Glomerular visceral epithelial cell (primary cell): ENCODE measurements around the gene RASSF1.
"Not testable (repeated sequence)": the region's sequence is repeated elsewhere in the genome, so short reads cannot be mapped to it uniquely, and the experiment has no call there.

Source experiments
- DNase-seq: peaks from one replicate; pipeline ENCODE4 v3.0.0-alpha.2; 2016; ENCODE audit errors: extremely low spot score

RASSF1 gene

GRCh38 chr3:50323614-50324199 is 16.9 kb downstream of the RASSF1 start:
- no peak for DNase-seq

- no peak for DNase-seq
These were observed 17.5 kb downstream of the RASSF1 start for GRCh38 chr3:50323092-50323600.

- no peak for DNase-seq
These were observed 18.1 kb downstream of the RASSF1 start, which contains the start of gene HYAL2 for GRCh38 chr3:50322386-50323091. Gene HYAL2 (minus strand): TSS chr3:50322745. CDS start chr3:50320489, 2,256 bp downstream.

GRCh38 chr3:50322115-50322385 is 18.6 kb downstream of the RASSF1 start:
- no peak for DNase-seq

DNA sequence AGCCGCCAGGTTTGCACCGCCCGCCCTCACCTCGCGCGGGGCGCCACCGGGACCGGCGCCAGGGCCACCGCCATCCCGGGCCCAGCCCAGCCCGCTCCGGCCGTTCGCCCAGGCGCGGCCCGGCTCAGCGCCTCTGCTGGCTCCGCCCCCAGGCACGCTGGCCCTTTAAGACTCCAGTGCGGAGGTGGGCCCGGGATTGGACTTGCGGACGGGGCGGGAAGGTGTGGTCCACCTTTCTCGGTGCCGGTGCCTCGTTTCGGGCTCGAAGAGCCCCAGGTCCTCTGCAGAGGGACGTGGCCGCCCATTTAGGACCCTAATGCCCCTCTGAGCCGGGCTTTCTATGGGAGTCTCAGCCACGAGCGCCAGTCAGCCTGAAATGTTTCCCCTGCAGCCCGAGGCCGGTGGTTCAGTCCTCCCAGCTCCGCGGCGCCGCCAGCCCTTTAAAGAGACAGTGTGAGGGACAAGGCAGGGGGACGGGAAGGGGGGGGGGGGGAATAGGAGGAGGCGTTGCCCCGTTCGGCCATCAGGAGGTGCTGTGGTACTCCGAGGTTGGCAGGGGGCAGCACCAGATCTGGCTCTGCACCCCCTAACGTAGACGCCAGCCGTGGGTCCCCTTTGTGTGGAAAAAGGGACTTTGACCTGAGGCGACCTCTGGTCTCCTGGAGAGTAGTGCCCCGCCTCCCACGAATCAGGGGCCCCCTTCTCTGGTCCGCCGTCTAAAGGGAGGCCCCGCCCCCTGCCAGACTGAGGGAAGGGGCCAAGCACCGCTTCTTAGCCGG is 19.1 kb downstream of the RASSF1 start:
- peak; percentile 84 for DNase-seq

GRCh38 chr3:50320853-50321335 is 19.7 kb downstream of the RASSF1 start:
- peak; percentile 68 for DNase-seq

DNA sequence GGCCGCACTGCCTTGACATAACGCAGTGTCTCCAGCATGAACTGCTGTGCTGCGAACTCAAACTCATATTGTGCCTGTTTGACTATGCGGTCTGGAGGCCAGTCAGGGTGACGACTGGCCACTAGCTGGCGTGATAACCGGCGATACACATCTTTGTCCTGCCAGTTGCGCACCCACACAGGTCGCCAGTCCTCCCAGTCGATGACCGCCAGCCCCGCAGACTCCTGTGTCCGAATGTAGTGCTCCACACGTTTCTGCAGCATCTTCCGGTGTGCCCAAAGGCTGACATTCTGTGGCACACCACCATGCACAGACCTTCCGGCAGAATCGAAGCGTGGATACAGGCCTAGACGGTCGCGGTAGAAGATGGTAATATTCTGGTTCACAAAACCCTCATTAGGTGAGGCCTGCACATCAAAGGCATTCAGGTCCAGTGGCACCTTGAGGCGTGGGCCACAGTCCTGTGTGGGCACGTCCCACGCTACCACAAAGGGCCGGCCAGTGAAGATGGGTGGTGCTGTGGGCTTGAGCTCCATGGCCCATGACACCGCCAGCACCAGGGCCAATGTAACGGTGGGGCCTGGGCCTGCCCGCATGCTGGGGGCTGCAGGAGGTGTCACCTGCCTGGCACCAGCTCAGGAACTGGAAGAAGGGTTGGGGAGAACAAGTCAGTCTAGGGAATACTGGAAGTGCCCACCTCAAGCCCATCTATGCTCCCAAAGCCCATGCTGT is 20.6 kb downstream of the RASSF1 start:
- no peak for DNase-seq

DNA sequence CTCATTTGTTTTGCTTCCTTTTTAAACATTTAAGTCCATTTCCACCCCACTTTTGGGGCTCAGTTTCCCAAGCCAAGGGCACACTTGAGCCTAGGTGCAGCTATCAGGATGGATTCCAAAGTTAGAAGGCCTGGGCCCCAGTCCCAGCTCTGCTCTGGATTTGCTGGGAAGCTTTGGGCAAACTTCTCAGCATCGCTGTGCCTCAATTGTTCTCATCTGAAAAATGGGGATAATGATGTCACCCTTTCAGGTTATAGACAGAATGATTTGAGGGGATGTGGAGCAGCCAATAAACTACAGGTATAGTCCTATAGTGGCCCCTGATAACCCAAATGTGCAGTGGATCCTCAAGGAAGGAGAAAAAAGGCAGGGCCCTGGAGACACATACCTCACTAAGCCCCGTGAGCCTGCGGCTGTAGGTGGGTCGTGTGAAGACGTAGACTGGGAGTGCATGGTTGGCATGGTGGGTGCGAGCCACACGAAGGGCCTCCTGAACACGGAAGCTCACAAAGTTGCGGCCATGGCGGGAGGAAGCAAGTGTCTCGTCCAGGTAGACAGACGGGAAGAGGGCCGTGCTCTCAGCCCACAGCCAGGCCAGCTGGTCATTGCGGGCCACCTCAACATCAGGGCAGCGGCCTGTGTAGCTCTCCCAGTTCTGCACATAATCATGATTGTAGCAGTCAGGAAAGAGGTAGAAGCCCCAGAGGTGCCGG is 21.3 kb downstream of the RASSF1 start:
- no peak for DNase-seq

DNA sequence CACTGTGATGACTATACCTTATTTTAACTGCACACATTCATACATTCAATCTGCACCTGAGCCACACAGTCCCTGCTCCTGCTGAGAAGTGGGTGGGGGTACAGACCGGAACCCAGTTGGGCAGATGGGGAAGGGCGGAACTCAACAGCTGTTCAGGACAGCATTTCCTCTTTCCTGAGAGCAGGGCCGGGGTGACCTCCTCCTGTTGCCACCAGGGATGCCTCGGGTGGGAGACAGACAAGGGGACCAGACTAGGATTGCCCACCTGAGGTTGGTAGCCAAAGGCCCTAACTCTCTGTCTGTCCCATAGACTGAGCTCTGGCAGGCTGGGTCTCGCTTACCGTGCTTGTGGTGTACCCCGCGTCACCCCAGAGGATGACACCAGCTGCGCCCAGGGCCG is 22.0 kb downstream of the RASSF1 start:
- no peak for DNase-seq

DNA sequence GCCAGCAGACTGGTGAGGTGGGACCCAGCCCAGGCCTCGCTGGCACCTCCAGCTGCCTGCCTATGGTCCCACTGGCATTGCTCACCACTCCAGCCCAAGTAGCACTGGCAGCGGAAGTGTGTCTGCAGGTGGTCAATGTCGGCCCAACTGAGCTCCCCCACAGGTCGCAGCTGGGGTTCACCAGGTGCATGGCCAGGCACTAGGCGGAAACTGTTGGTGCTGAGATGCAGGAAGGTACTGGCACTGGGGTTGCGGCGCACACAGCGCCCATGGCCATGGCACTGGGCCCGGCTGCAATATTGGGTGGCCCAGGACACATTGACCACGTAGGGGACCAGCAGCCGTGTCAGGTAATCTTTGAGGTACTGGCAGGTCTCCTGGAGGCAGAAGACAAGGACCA is 22.5 kb downstream of the RASSF1 start:
- DNase-seq: no peak

DNA sequence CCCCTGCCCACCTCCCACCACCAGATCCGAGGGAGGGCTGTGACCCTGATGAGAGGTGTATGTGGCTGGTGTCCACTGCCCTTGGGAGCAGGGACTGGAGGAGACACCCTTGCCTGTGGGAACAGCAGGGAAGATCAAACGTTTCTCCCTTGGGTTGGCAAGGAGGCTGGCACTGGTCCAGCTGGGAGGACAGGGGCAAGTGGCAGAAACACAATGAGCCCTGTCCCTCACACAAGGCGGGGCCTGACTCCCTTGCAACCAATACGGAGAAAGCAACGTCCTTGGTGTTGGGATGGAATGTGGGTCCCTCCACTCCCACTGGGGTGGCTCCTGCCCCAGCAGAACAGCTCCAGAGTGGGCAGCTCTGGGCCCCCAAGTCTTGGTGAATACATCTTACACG is 23.3 kb downstream of the RASSF1 start:
- DNase-seq: no peak

DNA sequence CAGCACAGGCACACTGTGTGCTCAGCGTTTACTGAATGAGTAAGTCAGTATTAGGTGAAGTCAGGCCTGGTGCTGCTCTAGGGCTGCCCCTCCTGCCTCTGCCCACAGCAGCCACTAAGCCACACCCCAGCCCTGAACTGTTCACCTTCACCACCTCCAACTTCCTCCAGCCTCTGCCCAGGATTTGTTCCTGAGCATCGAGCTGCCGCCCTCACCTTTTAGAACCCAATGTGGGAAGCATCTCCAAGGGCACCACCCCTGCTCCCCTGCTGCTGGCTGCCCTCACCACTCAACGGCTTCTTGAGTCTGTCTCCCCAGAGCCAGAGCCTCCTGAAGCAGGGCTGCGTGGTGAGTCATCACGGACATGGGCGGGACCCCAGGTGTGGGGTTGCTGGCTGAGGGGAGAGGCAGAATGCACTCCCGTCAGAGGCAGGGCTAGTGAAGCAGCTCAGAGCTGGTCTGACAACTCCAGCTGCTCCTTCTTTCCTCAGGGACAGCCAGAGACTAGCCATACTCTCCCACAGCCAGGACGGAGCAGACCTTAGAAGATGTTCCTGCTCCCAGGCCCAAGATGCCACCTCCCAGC is 23.9 kb downstream of the RASSF1 start:
- DNase-seq: peak; percentile 87

DNA sequence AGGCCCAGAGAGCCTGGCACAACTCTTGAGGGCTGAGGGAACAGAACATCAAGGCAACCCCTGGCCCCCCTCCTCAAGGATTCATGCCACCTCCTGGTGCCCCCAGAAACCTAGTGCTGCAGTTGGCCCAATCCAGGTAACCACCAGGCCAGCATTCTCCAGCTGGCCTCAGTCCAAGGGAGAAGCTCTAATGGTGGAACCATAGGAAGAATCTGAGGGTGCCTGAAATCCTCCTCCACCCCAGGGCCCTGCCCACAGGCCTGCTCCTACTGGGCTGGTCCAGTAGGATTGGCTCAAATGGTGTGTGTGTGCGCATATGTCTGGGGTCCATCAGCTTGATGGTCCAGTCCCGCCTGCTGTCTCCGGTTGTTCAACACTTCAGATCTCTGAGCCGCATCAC is 25.8 kb downstream of the RASSF1 start:
- no peak for DNase-seq

DNA sequence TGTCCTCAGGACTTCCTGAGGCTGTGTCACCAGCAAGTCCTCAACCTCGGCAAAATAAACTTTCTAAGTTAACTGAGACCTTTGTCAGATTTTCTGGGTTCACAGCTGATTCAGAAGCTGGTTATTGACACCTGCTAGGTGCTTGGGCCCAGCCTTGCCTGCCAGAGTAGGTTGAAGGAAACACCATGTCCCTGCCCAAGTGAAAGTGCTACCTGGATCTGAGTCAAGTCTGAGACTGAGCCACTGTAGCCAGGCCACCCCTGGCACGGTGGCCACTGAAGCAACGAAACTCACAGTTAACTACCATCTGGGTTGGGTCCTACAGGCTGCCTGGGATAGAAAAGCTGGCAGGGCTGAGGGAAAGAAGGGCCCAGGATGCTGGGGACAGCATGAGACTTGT is 26.3 kb downstream of the RASSF1 start:
- DNase-seq: no peak

- DNase-seq: not testable (repeated sequence)
These were observed 28.6 kb downstream of the RASSF1 start for GRCh38 chr3:50312041-50312440.

DNA sequence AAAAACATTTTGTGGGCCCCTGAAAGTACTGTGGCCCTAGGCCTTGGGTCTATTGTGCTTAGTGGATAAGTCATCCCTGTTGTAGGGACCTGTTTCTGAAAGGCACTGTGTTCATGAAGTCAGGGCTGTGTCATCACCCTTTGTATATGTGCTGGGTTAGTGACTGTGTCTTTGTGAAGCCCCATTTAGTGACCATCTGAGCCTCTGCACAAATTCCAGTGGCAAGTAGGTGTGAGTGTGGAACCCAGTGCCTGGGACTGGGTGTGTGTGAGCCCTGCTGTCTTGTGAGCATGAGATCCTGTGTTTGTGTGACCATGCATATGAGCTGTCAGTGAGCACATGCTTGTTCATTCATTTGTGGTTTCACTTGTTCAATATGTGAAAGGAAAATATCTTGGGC is 36.0 kb downstream of the RASSF1 start:
- DNase-seq: no peak

GRCh38 chr3:50303013-50303815 is 37.4 kb downstream of the RASSF1 start, which contains the start of gene HYAL1:
Gene HYAL1 (minus strand): TSS chr3:50303574. CDS start chr3:50302956, 618 bp downstream.
- DNase-seq: peak; percentile 57

GRCh38 chr3:50302095-50303012 is 38.3 kb downstream of the RASSF1 start:
- no peak for DNase-seq

DNA sequence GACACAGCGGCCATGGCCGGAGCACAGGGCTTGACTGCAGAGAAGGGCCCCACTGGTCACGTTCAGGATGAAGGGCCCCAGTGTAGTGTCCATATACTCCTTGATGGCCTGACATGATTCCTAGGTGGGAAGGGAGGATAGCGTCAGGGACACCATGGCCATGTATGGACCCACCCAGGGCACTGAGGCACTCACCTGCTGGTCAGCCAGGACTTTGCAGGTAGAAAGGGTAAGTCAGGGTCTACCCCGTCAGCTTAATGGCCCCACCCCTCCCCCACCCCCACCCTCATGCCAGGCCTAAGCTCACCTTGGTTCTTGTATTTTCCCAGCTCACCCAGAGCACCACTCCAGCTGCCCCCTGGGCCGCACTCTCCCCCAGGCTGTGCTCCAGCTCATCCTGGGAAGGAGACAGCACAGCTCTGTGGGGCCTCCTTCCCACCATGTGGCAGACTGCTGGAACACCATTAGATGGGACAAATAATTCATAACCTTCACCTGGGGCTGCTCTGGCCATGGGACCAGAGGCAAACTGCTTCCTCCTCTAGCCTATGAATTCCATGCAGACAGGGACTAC is 39.9 kb downstream of the RASSF1 start:
- no peak for DNase-seq
